ENCODE results near the gene RPRD1B.
A peak's percentile ranks its signal among the peaks of the same experiment; 100 is the strongest.
"Not testable (repeated sequence)": the region's sequence is repeated elsewhere in the genome, so short reads cannot be mapped to it uniquely, and the experiment has no call there.

Gene RPRD1B

DNA sequence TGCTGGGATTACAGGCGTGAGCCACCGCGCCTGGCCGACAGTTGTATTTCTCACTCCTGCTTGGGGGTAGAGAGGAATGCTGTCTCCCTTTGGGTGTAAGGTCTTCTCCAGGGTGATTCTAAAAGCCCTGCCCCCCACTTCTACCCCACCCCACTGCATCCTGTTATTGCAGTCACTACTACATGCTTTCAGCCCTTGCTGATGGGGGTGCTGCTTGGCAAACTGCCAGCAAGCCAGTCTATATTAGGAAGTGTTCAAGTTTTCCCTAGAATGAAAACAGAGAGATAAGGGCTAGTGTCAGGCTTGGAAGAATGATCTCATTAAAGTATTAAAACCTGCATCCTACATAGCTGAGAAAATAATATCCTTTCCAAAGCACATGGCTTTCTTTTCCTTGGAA is 31.6 kb upstream of the RPRD1B start:
- DNase-seq = no peak

DNA sequence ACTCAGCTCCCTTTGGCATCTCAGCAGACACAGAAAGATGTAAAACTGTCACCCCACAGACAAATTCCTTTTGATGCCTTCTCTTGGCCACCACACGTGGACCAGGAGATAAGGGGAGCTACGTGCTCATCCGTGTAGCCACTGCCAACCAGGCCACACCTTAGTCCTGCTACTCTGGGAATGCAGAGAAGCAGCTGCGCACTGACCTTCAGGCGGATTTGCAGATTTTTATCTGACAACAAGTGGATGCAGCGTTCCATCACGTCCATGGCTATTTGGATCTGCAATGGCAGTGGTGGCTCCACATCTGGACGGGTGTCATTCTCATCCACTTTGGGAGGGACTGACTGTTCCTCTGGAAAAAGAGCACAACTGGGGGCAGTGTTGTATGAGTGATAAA is 31.1 kb upstream of the RPRD1B start:
- DNase-seq = no peak

DNA sequence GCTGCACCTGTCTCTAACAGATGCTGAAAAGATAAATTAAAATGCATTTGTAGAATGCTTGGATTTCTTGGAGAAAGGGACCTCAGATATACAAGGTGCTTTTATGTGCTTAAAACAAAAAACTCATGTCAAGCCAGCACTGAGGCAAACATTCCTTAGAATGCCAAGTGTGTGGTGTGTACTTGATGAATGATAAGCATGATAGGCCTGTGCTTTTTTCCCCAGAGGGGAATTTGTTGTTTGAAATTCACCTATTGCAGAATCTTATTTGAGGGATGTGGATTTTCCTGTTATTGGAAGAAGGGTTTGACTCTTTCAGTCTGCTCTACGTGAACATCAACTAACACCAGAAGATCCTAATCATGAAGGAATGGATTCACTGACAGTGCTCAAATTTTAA is 29.1 kb upstream of the RPRD1B start:
- no peak for DNase-seq

DNA sequence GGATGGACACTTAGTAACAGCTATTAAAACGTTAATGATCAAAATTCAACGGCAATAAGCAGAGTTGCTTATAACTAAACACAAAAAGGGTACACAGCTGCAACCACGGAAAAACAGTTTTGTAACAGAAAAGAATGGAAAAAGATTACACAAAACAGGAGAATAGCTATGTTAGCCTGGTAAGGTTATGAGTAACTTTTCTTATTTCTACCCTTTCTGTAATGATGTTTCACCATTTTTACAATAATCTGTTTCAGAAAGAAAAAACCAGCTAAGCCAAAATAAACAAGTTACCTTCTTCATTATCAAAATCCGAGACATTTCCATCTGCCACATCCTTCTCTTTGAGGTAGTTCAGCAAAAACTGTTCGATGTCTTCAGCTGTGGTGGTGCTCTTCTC is 27.6 kb upstream of the RPRD1B start:
- no peak for DNase-seq

DNA sequence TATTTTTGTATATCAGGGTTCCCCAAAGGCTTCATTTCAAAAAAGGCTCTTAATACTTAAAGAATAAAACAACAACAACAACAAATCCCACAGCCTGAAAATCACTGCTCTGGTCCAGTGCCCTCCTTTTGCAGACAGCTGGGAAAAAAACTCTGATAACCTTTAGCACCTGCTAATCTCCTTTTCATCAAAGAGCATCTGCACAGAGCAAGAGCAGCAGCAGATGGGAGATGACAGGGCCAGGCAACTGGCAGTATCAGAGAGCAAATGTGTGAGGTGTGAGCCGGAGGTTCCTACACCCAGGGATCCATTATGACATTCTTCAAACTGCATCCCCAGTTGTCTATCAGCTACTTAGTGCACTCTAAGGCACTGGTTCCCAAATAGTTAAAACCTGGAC is 26.0 kb upstream of the RPRD1B start:
- DNase-seq = peak; percentile 71

DNA sequence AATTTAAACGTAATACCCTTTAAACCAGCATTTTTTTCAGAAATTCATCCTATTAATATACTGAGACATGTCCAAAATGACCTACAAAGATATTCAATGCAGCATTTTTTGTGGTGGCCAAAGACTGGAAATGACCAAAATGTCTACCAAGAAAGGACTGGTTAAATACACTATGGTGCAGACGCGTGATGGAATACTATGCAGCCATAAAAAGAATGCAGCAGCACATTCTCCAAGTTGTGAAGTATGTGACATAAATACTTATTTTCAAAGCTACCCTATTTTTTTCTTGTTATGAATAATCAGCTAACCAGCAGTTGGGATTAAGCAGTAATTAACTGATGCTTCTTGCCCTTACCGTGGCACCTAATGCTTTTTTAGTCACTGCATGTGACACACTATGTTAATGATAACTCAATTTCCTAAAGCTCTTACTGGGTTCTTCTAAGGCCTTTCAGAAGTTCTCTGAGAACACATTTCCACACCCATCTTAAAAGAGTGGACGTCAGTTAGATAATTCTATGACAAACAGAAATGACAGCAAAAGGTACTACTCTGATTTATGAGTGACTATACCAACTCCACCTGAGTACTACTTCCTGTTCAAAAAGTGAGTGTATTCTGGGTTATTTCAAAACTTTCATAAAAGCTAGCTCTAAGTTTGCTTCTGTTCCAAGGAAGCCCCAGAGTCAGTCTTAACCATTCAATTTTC is 25.2 kb upstream of the RPRD1B start:
- no peak for DNase-seq

DNA sequence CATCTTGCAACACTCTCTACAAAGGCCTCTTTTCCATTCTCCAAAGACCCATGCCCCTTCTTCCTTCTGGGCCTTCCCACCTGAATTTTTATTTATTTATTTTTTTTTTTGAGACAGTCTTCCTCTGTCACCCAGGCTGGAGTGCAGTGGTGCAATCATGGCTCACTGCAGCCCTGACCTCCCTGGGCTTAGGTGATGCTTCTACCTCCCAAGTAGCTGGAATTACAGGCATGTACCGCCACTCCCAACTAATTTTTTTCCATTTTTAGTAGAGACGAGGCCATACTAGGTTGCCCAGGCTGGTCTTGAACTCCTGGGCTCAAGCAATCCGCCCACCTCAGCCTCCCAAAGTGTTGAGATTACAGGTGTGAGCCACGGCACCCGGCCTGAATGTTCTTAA is 24.1 kb upstream of the RPRD1B start:
- DNase-seq = not testable (repeated sequence)

DNA sequence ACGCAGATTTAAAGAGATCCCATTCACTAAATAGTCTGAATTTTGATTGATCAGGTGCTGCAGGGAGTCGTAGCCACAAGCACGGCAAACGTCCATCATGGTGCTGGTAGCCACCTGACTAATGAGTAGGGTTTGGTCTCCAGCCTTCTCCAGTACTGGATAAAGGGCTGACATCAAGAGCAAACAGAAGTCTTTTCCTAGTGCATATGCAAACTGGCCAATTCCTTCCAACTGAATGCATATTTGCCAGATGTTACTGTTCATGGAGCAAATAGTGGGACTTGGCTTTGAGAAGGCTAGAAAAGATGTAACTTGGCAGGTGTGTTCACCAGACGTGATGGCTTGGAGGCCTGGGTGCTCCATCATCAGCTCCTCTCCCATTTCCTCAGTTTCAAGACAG is 21.9 kb upstream of the RPRD1B start:
- DNase-seq = no peak

DNA sequence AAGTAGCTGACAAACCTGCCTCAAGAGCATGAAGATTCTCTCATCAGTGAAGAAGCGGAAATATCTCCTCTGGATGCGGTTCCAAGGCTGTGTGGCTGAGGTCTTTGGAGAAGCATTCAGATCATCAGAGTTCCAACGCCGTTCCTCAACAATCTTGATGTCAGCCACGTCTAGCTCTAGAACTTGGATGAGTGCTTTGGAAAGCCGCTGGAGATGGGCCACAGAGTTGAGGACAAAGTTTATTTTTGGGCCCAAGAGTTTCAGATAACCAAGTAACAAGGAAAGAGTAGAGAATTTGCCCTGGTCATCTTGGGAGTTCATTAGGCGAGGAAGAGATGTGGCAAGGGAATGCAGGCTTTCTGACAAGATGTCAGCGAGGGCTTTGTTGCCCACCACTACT is 21.2 kb upstream of the RPRD1B start:
- no peak for DNase-seq

DNA sequence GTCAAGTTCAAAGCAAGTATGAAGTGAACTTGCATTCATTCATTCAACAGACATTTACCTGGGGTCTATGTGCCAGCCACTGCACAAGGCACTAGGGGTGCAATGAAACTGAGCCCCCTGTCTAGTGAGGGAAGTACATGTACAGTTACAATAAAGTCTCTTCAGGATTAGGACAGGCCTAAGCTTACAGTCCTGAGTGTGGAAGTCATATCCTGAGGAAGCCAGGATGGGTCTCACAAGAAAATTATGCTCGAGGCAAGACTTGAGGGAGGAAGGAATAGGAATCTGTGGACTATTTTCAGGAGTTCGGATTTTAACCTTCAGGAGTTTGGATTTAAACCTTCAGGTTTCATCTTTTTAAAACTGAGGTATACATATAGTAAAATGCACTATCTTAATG is 19.7 kb upstream of the RPRD1B start:
- DNase-seq = no peak

DNA sequence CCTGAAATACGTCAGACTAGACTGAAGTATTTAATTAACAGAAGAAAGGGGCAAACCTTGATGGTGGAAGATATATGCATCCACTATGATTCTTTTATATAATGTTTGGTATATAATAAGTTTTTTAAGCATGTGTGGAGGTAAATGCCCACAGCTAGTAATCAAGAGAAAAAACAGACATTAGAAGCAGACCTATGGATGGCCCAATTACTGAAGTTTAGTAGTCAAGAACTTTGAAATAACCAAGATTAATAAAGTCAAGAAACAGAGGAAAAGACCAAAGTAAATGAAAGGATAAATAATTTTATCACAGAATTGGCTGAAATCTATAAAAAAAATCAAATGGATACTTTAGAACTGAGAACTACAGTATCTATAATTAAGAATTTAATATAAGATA is 15.6 kb upstream of the RPRD1B start:
- DNase-seq = no peak

DNA sequence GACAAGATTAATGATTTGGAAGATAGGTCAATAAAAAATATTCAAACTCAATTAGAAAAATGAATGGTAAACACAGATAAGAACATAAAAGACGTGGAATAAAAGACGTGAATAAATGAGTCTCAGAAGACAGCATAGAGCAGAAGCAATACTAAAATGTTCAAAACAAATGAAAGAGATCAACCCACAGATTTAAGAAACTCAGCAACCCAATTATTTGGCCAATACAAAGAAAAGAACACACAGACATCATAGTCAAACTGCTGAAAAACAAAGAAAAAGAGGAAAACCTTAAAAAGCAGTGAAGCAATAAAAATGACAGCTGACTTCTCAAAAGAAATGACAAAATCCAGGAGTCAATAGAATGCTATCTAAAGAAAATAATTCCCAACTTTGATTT is 15.2 kb upstream of the RPRD1B start:
- no peak for DNase-seq

DNA sequence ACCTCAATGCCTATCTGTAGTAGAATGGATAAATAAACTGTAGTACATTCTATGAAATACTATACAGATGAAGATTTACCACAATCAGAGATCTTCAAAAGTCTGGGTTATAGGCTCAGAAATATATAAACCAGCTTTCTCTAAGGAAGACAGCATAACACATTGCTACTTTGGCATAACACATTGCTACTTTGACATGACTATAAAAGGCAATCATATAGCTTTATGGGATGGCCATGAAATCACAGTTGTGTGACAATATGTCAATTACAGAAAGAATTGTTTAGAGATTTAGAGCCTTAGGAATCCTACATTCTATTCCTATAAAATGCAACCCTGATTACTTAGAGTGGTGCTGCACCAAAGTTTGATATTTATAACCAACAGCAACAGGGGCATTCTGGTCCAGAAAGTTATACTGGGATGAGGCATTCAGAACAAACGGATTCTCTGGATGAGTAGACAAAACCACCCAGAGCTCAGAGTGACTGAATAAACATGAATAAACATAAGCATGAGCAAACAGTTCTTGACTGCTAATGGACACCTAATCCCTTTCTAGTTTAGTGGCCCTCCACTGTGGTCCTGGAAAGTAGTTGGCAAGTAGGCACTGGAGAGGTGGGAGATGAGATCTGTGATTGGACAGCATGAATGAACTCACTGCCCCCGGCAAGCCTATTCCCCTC is 12.3 kb upstream of the RPRD1B start:
- no peak for DNase-seq

DNA sequence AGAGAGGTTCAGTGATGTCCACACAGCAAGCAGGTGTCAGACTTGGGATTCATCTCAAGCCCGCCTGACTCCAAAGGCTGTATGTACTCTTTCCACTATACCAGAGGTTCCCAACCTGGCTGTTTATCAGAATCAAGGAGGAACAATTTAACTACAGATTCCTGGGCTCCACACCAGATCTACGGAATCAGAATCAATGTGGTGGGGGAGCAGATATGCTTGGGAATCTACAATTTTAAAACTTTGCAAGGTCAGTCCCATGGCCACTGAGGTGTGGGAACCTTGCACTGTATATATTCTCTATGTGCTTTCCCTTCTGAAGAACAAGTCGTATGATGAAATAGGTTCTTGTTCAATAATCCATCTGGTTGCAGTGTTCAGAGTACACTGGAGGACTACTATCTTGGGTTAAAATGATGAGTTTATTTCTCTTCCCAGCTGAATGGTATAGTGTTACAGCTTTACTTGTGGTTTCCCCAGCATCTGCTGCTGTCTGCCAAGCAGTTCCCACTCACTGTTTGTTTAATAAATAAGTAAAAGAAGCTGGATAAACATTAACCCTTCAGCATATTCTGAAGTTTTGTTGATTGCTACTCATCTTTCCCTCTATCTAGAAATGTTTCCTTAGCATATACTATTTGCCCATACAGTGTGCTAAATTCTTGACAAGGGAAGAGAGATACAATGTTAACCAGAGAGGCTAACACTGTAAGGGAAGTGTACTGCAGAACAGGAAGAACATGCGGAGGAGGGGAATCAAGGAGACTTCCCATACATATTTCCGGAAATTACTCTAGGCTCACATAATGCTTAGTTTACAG is 10.2 kb upstream of the RPRD1B start:
- no peak for DNase-seq

DNA sequence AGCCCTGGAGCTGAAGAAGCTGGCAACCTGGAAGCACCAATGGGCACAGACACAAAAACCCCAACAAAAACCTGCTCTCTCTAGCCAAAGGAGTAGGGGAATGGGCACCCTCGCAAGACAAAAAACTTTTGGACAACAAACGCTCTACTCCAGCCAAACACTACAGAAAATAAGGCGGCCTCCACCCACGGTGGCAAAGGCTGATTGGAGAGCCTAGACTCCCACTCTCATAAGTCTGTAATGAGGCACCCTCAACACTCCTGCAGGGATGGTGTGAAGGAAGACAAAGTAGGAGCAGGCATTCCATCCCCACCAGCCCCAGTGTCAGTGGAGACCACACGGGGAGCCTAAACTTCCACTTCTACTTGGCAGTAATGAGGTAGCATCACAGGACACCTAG is 9.1 kb upstream of the RPRD1B start:
- DNase-seq = no peak

DNA sequence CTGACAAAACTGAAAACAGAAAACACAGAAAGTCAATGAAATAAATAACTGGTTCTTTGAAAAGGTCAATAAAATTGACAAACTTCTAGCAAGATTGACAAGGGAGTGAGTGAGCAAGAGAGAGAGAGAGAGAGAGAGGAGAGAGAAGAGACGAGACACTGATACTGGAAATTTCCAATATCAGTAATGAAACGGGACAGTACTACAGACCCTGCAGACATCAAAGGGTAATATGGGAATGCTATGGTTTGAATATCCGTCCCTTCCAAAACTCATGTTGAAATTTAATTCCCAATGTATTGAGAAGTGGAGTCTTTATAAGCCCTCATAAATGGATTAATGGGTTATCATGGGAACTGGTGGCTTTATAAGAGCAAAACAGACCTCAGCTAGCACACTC is 4.1 kb upstream of the RPRD1B start:
- DNase-seq = no peak

DNA sequence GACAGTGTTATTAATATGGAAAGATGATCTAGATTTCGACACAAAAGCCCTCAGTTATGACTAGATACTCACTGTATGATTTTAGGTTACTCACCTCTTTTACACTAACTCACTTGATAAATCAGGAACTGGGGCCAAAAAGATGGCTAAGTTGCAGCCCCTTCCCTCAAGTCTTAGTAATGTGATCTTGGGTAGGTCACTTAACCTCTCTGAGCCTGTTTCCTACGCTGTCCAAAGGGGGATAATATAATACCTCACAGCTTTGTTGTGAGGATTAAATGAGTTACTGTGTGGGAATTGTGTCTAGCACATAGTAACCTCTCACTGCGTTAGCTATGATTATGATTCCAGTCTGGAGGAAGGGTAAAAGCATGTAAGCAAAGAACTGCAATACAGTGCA is 1.6 kb upstream of the RPRD1B start:
- DNase-seq = no peak

DNA sequence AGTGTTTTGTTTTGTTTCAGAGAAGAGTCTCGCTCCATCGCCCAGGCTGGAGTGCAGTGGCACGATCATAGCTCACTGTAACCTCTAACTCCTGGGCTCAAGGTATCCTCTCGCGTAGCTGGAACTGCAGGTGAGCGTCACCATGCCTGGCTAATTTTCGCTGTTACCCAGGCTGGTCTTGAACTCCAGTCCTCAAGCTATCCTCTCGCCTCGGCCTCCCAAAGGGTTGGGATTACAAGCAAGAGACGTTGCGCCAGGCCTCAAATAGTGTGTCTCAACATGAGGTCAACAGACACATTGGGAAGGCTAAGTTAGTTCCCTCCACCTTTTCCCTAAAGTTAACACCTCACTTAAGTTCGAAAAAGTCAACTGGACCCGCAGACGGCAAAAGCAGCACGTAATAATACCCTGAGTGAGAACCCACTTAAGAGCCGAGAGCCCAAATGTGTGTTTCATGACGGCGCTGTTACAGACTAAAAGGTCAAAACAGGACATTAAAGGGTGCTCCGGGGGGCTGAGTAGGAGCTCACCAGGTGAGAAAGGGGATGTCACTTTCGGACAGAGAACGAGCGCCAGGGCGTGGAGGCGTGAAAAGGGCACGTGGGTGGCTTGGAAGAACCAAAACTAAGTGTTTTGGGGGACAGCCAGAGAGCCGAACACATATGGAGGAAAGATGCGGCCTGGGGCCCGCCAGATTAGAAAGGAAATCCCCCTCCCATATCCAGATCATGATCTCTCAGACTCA is 789 bp upstream of the RPRD1B start:
- no peak for DNase-seq

DNA sequence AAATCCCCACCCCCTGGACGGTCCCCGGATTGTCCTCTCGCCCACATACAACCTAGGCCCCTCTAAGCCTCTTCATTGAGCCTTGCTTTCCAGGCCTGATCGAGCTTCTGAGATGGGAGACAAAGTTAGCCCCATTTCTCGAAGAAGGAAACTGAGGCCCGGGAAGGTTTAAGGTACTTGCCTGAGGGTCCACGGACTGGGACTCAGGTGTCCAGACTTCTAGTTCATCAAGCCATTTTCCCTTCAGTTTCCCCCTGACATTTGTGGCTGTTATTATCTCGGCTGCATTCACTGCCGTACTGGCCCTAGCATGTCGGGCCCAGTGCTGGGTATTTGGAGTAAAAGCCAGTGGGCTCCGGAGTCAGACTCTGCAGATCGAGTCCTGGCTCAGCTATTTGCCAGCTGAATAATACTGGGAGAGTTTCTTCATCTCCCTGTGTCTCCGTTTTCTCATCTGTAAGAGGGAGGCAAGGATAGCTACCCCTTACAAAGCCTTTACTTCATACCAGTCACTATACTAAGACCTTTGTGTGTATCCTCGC is 633 bp downstream of the RPRD1B start:
- DNase-seq = no peak

DNA sequence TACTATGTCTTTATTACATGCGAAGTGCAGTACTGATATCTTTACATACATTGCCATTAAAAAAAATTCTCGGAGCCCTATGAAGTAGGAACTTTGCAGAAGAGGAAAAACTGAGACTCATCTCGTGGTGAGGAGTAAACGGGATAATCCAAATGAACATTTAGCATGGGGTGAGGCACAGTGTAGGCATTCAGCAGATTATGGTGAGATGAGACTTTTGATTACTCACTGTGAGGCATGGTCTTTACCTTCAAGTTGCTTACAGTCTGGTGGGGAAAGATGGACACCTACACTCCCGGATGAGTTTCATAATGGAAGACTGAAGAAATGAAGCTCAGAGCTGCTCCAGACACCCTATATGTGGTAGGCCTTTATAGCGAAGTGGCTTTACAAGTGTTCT is 1.4 kb downstream of the RPRD1B start:
- no peak for DNase-seq

DNA sequence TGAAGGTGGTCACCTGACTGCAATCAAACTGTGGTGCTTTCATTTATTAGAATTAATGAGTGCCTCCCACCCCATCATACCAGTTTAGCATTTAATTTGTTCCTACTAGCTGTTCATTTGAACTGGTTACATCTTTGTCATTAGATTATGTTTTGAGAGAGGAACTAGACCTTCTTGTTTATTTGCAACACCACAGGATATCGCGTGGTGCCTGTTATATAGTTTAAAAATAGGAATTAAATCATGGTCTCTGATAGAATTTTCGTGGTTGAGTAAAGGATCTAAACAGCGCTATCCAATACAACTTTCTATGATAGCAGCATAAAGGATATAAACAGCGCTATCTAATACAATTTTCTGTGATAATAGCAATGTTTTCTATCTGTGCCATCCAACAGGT is 2.8 kb downstream of the RPRD1B start:
- DNase-seq = no peak

DNA sequence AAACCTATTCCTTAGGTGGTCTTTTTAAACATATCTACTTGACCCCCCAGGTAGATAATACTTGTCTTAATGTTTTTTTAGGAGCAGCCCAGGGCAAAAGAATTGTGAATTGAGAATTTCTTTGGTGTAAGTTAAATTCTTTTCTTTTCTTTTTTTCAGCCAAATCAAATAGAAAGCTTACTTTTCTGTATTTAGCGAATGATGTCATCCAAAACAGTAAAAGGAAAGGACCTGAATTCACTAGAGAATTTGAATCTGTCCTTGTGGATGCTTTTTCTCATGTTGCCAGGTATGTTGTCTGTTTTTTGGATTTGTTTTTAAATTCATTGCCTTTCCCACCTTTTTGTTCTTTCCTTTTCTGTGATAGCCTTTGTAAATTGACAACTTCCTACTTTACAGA is 6.7 kb downstream of the RPRD1B start:
- no peak for DNase-seq

Measured in NCI-H524 treated with DMSO at 0.1 percent for 48 hours (cell line).